IMR-90 (cell line): ENCODE results near the gene MARCHF6. TPM values are rescaled to one million over a fixed set of nuclear protein-coding genes. Genes with fewer than 3 reads are reported as not detected.

ENCODE experiments used
- ATAC-seq: fragments of 200-7000 bp; cut with Tn5 transposase; 2 replicates; pipeline ENCODE4 v1.9.1; 2020; ENCODE audit warnings: low read depth, mild to moderate bottlenecking, moderate library complexity
- BruUV-seq: library from RNA; stranded (reverse); fragments of 400-500 nt; replicated peaks from 2 replicates; lab custom pipeline; 2021; lab: Mats Ljungman, UMichigan
- CTCF ChIA-PET: fragments of 300-600 bp; formaldehyde crosslinking; extraction: SDS; loops from one replicate; lab custom pipeline; 2021; ENCODE audit warnings: antibody characterized with exemption; lab: Yijun Ruan, JAX
- POLR2A ChIA-PET: fragments of 300-600 bp; sonication (Branson Sonifier 250); formaldehyde crosslinking; loops from one replicate; lab custom pipeline; 2022; ENCODE audit warnings: antibody characterized with exemption; ENCODE audit not compliant: unreplicated experiment; lab: Charles Lee
- DNase-seq: peaks from one replicate; pipeline ENCODE4 v3.0.0; 2013
- H2AFZ ChIP-seq: replicated peaks from 2 replicates; pipeline ENCODE3; 2013; ENCODE audit warnings: low read length, mild to moderate bottlenecking; ENCODE audit not compliant: poor library complexity
- H2AK5ac ChIP-seq: 2 replicates; pipeline ENCODE4 v1.6.1; 2013; ENCODE audit warnings: low read depth, low read length, inconsistent platforms
- H2AK9ac ChIP-seq: replicated peaks from 2 replicates; pipeline ENCODE3; 2013; ENCODE audit warnings: mild to moderate bottlenecking, low read depth, low read length, moderate library complexity; ENCODE audit not compliant: poor library complexity
- H2BK120ac ChIP-seq: 2 replicates; pipeline ENCODE4 v1.6.1; 2013; ENCODE audit warnings: low read depth, low read length, inconsistent platforms
- H2BK15ac ChIP-seq: 3 replicates; pipeline ENCODE4 v1.6.1; 2013; ENCODE audit warnings: low read depth, low read length, inconsistent platforms
- H2BK20ac ChIP-seq: 2 replicates; pipeline ENCODE4 v1.6.1; 2013; ENCODE audit warnings: low read depth, mild to moderate bottlenecking, inconsistent platforms, low read length, moderate library complexity
- H2BK5ac ChIP-seq: 2 replicates; pipeline ENCODE4 v1.6.1; 2013; ENCODE audit warnings: mild to moderate bottlenecking, low read depth, low read length, inconsistent platforms; ENCODE audit not compliant: poor library complexity, severe bottlenecking
- H3K14ac ChIP-seq: replicated peaks from 2 replicates; pipeline ENCODE4 v1.6.1; 2013; ENCODE audit warnings: low read depth, low read length, inconsistent platforms
- H3K18ac ChIP-seq: 2 replicates; pipeline ENCODE4 v1.6.1; 2013; ENCODE audit warnings: low read depth, low read length, control low read depth
- H3K23ac ChIP-seq: 2 replicates; pipeline ENCODE4 v1.6.1; 2013; ENCODE audit warnings: low read depth, low read length, inconsistent platforms
- H3K27ac ChIP-seq: 2 replicates; pipeline ENCODE4 v1.5.1; 2013; ENCODE audit warnings: mild to moderate bottlenecking, control low read depth, low read length; ENCODE audit not compliant: insufficient read depth
- H3K27me3 ChIP-seq: 2 replicates; pipeline ENCODE4 v1.6.1; 2013; ENCODE audit warnings: low read length; ENCODE audit not compliant: control insufficient read depth, insufficient read depth
- H3K36me3 ChIP-seq: 2 replicates; pipeline ENCODE4 v1.6.1; 2013; ENCODE audit warnings: low read length, mixed read lengths; ENCODE audit not compliant: control insufficient read depth, insufficient read depth
- H3K4ac ChIP-seq: 2 replicates; pipeline ENCODE4 v1.6.1; 2013; ENCODE audit warnings: low read depth, low read length, inconsistent platforms
- H3K4me1 ChIP-seq: 2 replicates; pipeline ENCODE4 v1.6.1; 2013; ENCODE audit warnings: low read length, mixed read lengths; ENCODE audit not compliant: control insufficient read depth, insufficient read depth
- H3K4me2 ChIP-seq: 2 replicates; pipeline ENCODE4 v1.6.1; 2013; ENCODE audit warnings: low read depth, mild to moderate bottlenecking, control low read depth, low read length, moderate library complexity
- H3K4me3 ChIP-seq: 2 replicates; pipeline ENCODE4 v1.5.1; 2013; ENCODE audit warnings: low read depth, mild to moderate bottlenecking, control low read depth, low read length, moderate library complexity; ENCODE audit not compliant: insufficient read depth
- H3K56ac ChIP-seq: 2 replicates; pipeline ENCODE4 v1.6.1; 2013; ENCODE audit warnings: low read length, inconsistent platforms; ENCODE audit not compliant: insufficient read depth; ENCODE audit errors: extremely low read depth
- H3K79me1 ChIP-seq, 2 experiments: 2 replicates each; pipeline ENCODE4 v1.6.1; 2013; ENCODE audit warnings: low read length in 2 of 2, inconsistent platforms in 1 of 2, low read depth in 1 of 2
- H3K9ac ChIP-seq: 2 replicates; pipeline ENCODE4 v1.6.1; 2013; ENCODE audit warnings: low read depth, low read length, control low read depth
- H3K9me1 ChIP-seq: 2 replicates; pipeline ENCODE4 v1.6.1; 2013; ENCODE audit warnings: low read length, inconsistent platforms; ENCODE audit not compliant: insufficient read depth
- H3K9me3 ChIP-seq: 2 replicates; pipeline ENCODE4 v1.6.1; 2013; ENCODE audit warnings: low read length; ENCODE audit not compliant: control insufficient read depth, insufficient read depth
- H4K20me1 ChIP-seq: 2 replicates; pipeline ENCODE4 v1.6.1; 2013; ENCODE audit warnings: low read length, inconsistent platforms; ENCODE audit not compliant: insufficient read depth
- H4K5ac ChIP-seq: 2 replicates; pipeline ENCODE4 v1.6.1; 2013; ENCODE audit warnings: mild to moderate bottlenecking, low read depth, low read length, control low read depth
- H4K8ac ChIP-seq, 2 experiments: 2 replicates each; pipeline ENCODE4 v1.6.1; 2013; ENCODE audit warnings: low read depth in 2 of 2, low read length in 2 of 2, control low read depth in 1 of 2, inconsistent platforms in 1 of 2
- H4K91ac ChIP-seq: 2 replicates; pipeline ENCODE4 v1.6.1; 2013; ENCODE audit warnings: low read depth, low read length, inconsistent platforms; ENCODE audit not compliant: insufficient read depth
- BHLHE40 ChIP-seq: fragments of 150-350 bp; IDR thresholded peaks from 2 replicates; pipeline ENCODE4 v1.6.1; 2016; ENCODE audit warnings: mild to moderate bottlenecking, low read depth, low read length
- CEBPB ChIP-seq: IDR thresholded peaks from 2 replicates; pipeline ENCODE4 v1.6.1; 2012; ENCODE audit warnings: low read depth, low read length, improper control_type of control experiment
- CHD1 ChIP-seq: IDR thresholded peaks from 2 replicates; pipeline ENCODE4 v1.6.1; 2012; ENCODE audit warnings: low read depth, low read length, improper control_type of control experiment
- CTCF ChIP-seq: conservative IDR thresholded peaks from 2 replicates; pipeline ENCODE4 v1.5.1; 2012; ENCODE audit warnings: mild to moderate bottlenecking, low read depth, low read length, improper control_type of control experiment
- FOS ChIP-seq: fragments of 150-350 bp; IDR thresholded peaks from 2 replicates; pipeline ENCODE4 v1.6.1; 2016; ENCODE audit warnings: low read depth, low read length
- MAFK ChIP-seq: IDR thresholded peaks from 2 replicates; pipeline ENCODE4 v1.6.1; 2012; ENCODE audit warnings: low read depth, low read length, improper control_type of control experiment
- MAZ ChIP-seq: IDR thresholded peaks from 2 replicates; pipeline ENCODE4 v1.6.1; 2012; ENCODE audit warnings: low read depth, mild to moderate bottlenecking, low read length, improper control_type of control experiment, moderate library complexity, borderline replicate concordance
- MXI1 ChIP-seq: IDR thresholded peaks from 2 replicates; pipeline ENCODE4 v1.6.1; 2012; ENCODE audit warnings: low read depth, mild to moderate bottlenecking, low read length, moderate library complexity, borderline replicate concordance
- NFE2L2 ChIP-seq: fragments of 150-350 bp; IDR thresholded peaks from 2 replicates; pipeline ENCODE4 v1.6.1; 2016; ENCODE audit warnings: low read depth, mild to moderate bottlenecking, low read length
- POLR2A ChIP-seq: IDR thresholded peaks from 2 replicates; pipeline ENCODE4 v1.6.1; 2012; ENCODE audit warnings: mild to moderate bottlenecking, low read depth, low read length
- RAD21 ChIP-seq: IDR thresholded peaks from 2 replicates; pipeline ENCODE4 v1.6.1; 2012; ENCODE audit warnings: low read length, improper control_type of control experiment
- RCOR1 ChIP-seq: IDR thresholded peaks from 2 replicates; pipeline ENCODE4 v1.6.1; 2012; ENCODE audit warnings: mild to moderate bottlenecking, low read length, improper control_type of control experiment; ENCODE audit not compliant: insufficient replicate concordance
- RFX5 ChIP-seq: IDR thresholded peaks from 2 replicates; pipeline ENCODE4 v1.8.0; 2012; ENCODE audit warnings: low read depth, mild to moderate bottlenecking, low read length, moderate library complexity
- SMC3 ChIP-seq: fragments of 150-350 bp; IDR thresholded peaks from 2 replicates; pipeline ENCODE4 v1.6.1; 2016; ENCODE audit warnings: low read depth, mild to moderate bottlenecking, antibody characterized with exemption, low read length, moderate library complexity
- USF2 ChIP-seq: fragments of 150-350 bp; IDR thresholded peaks from 2 replicates; pipeline ENCODE4 v1.6.1; 2017; ENCODE audit warnings: mild to moderate bottlenecking, antibody characterized with exemption, low read length, low read depth
- WGBS, 2 experiments: methylation state at CpG; one replicate each; pipeline versions ENCODE4 v1.1.5 to v1.1.7; 2013; ENCODE audit warnings: missing lambda C conversion rate in 2 of 2; ENCODE audit not compliant: insufficient read length in 1 of 2; ENCODE audit errors: extremely low coverage in 2 of 2; 5-methylcytosine and 5-hydroxymethylcytosine counted together
- dilution Hi-C: fragments of 300-500 bp; cut with HindIII; formaldehyde crosslinking; loops from one replicate; pipeline ENCODE4 v1.14.3; 2018; ENCODE audit warnings: low sequenced_read_pairs; ENCODE audit not compliant: unreplicated experiment
- in situ Hi-C: fragments of 300-500 bp; cut with MboI; formaldehyde crosslinking; loops from 3 replicates; pipeline ENCODE4 v1.14.3; 2019; ENCODE audit warnings: low sequenced_read_pairs, inconsistent platforms, mixed read lengths
- intact Hi-C: fragments of 100-400 bp; cut with micrococcal nuclease; formaldehyde crosslinking; loops from 2 replicates; pipeline ENCODE4 v1.10.0; 2022
- polyA plus RNA-seq, 3 experiments: library from polyadenylated mRNA; depleted of rRNA; stranded (reverse); fragments of >200 nt; gene quantifications; 2 replicates each; pipeline ENCODE4 v1.2.3, GENCODE V29; 2012; ENCODE audit warnings: low replicate concordance in 1 of 3
- total RNA-seq: library from RNA; depleted of rRNA; stranded (reverse); fragments of >200 nt; gene quantifications from 2 replicates; pipeline ENCODE4 v1.2.3, GENCODE V29; 2012
- TF ChIP-seq, protein P1 (sequence below): fragments of 150-350 bp; IDR thresholded peaks from 2 replicates; pipeline ENCODE4 v1.6.1; 2016; ENCODE audit warnings: low read depth, mild to moderate bottlenecking, low read length, moderate library complexity, borderline replicate concordance

Gene MARCHF6
- total and polyA plus RNA-seq, 2 of the 4 experiments (the other 2 are of a cell fraction): 55.2 to 62.6 TPM

GRCh38 chr5:10332301-10332700 is 21.2 kb upstream of the MARCHF6 start:
- Histone ChIP-seq H3K27ac (no peak overlapping the region), H4K91ac (no peak overlapping the region), H3K14ac (no peak overlapping the region), H2AFZ (no peak overlapping the region), H3K9ac (no peak overlapping the region), H3K23ac (no peak overlapping the region), H3K27me3 (peaks cover 5% of the 10 kb centered on the region; the same call in 1 of the 2 replicates), H3K4me3 (no peak overlapping the region), H3K56ac (no peak overlapping the region), H2BK15ac (no peak overlapping the region), H3K4me1 (peaks cover 23% of the 10 kb centered on the region), H3K18ac (no peak overlapping the region), H4K20me1 (no peaks in the 10 kb centered on the region), H3K9me3 (no peaks in the 10 kb centered on the region), H2BK5ac (no peak overlapping the region), H4K5ac (no peak overlapping the region), H2AK5ac (no peak overlapping the region; the same call in 1 of the 2 replicates), H2AK9ac (no peak overlapping the region), H2BK120ac (no peak overlapping the region), H3K79me1 (no peaks in the 10 kb centered on the region), H3K9me1 (peaks cover 14% of the 10 kb centered on the region), H3K36me3 (no peaks in the 10 kb centered on the region), H4K8ac (no peak overlapping the region), H2BK20ac (no peak overlapping the region), H3K4ac (no peak overlapping the region), H3K4me2 (no peak overlapping the region)
- DNase-seq (no peak), ATAC-seq (no peak)
- in situ Hi-C loops (no loop called here), dilution Hi-C loops (no loop called here), intact Hi-C loops (loop anchor here (5.0 kb wide), 1 partner anchor 45 kb away; no protein-coding TSS in a partner anchor)
- POLR2A ChIA-PET: no interaction called here
- TF ChIP-seq CEBPB (no peak), USF2 (no peak), POLR2A (no peak), CTCF (no peak), CHD1 (no peak), RFX5 (no peak), FOS (no peak), MAZ (no peak), MXI1 (no peak), BHLHE40 (no peak), NFE2L2 (no peak), MAFK (no peak), RCOR1 (no peak), RAD21 (no peak), SMC3 (no peak)
- TF ChIP-seq, protein P1, sequence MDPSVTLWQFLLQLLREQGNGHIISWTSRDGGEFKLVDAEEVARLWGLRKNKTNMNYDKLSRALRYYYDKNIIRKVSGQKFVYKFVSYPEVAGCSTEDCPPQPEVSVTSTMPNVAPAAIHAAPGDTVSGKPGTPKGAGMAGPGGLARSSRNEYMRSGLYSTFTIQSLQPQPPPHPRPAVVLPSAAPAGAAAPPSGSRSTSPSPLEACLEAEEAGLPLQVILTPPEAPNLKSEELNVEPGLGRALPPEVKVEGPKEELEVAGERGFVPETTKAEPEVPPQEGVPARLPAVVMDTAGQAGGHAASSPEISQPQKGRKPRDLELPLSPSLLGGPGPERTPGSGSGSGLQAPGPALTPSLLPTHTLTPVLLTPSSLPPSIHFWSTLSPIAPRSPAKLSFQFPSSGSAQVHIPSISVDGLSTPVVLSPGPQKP: no peak
- BruUV-seq: no TSS peak
- WGBS, 2 experiments: 94% methylated on average over 5 of the region's 5 CpGs; no CpG with 5 or more reads in 1 of the 2 experiments
- CTCF ChIA-PET: no interaction called here
